ENCODE measurements around the gene BLOC1S1. TPM values are rescaled to one million over a fixed set of nuclear protein-coding genes. Genes with fewer than 3 reads are reported as not detected.

Gene BLOC1S1
- total RNA-seq, 1 experiment from 2014 or later: 118 TPM

DNA sequence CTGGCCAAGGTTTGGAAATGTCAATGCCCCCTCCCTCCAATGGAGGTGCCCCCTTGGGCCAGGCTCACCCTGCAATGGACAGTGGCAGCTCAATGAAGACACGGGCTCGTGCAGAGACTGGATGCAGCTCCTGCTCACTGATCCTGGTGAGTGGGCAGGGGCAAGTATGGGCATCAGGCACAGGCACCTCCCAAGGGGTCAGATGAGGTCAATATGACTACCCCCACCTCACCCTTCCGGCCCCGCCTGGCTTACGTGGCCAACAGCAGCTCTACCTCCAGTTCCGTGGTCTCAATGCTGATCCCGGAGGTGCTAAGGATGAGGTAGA is 21.7 kb upstream of the BLOC1S1 start:
- no peak for DNase-seq (ENCODE audit: low read depth)

- no peak for DNase-seq (ENCODE audit: low read depth)
These were observed 21.2 kb upstream of the BLOC1S1 start for GRCh38 chr12:55694651-55695050.

- DNase-seq (ENCODE audit: low read depth): no peak
These were observed 20.5 kb upstream of the BLOC1S1 start for GRCh38 chr12:55695349-55695748.

DNA sequence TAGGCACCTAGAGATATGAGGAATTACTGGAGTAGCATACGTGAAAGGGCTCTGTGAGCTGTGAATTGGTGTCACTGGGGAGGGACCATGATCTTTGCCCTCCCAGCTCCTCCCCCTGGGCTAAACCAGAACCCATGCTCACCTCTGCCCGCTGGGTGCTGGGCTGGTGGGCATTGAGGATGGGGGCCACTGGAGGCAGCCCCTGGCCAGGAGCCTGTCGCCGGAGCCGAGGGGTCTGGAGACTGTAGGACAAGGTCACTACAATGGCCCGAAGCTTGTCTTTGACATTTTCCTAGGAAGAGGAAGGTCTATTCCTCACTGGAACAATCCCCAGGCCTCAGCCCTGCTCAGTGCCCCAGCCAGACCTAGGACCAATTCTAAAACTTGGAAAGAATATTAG is 19.7 kb upstream of the BLOC1S1 start:
- no peak for DNase-seq (ENCODE audit: low read depth)

- DNase-seq (ENCODE audit: low read depth): no peak
These were observed 18.9 kb upstream of the BLOC1S1 start for GRCh38 chr12:55696796-55697462.

- no peak for DNase-seq (ENCODE audit: low read depth)
These were observed 18.2 kb upstream of the BLOC1S1 start for GRCh38 chr12:55697686-55698085.

DNA sequence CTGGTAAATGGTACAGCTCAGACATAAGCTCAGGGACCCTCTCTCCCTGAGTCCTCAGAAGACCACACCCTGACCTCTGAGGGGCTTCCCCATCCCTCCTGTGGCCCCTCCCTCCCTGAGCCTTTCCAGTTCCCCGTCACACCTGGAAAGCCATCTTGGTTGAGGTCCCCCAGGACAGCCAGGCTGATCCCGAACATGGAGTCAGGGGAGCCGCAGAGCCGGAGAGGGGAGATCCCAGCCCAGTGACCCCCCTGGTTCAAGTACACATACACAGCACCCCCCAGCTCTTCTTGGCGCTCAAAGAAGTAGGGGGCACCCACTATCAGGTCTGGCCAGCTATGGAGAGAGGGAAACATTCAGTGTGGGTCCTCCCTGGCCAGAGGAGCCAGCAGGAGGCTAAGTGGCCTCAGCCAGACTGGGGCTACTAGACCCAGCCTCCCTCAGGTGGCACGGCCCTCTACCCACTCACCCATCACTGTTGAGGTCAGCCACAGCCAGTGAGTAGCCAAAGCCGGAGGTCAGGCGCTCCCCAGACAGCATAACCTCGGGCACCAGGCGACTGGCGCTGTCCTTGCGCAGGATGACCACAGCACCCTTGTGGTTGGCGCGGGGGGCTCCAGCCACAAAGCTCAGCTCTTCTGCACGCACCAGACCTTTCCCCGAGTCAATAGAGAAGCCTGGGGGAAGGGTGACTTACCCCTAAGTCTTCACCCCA is 17.4 kb upstream of the BLOC1S1 start:
- no peak for DNase-seq (ENCODE audit: low read depth)

DNA sequence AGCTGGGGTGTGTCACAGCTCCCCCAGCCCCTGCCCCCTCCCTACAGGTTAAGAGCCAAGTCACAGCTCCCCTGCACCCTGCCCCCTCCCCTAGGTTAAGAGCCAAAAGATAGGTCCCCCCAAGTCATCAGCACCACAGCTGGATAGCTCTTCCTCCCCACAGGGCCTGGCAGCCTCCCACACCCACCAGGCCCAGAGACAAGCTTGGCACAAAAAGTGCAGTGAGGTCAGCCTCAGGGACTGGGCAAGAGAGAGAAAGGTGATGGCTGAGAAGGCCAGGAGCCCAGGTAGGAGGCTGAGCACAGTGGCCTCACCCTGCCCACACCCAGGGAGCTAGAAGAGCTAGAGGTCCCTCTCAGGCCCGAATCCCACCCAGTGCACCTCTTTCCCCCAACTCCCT is 16.9 kb upstream of the BLOC1S1 start:
- DNase-seq (ENCODE audit: low read depth): no peak

DNA sequence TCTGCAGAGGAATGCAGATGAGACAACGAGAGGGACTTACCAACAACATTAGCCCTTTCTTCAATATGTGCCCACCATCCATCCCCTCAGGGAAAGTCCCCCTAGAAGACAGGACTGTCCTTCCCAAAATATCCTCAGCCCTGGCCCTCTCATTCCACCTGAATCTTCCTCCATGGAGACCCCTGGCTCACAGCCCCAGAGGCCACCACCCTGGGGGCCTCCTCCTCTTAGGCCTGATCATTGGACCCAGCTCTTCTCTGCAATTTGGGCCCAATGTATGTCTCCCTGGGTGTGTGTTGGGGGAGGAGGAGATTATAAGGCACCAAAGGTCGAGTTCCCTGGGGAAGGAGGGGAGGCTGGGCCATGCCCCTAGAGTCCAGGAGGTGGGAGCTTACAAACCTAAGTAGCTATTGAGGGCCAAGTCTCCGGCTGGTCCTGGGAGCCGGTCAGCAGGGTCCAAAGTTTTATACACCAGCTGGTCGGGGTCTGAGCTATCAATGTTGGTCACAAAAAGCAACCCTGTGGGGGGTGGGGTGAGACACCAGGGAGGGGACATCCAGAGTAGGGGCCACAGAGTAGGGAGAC is 16.3 kb upstream of the BLOC1S1 start:
- DNase-seq (ENCODE audit: low read depth): no peak

DNA sequence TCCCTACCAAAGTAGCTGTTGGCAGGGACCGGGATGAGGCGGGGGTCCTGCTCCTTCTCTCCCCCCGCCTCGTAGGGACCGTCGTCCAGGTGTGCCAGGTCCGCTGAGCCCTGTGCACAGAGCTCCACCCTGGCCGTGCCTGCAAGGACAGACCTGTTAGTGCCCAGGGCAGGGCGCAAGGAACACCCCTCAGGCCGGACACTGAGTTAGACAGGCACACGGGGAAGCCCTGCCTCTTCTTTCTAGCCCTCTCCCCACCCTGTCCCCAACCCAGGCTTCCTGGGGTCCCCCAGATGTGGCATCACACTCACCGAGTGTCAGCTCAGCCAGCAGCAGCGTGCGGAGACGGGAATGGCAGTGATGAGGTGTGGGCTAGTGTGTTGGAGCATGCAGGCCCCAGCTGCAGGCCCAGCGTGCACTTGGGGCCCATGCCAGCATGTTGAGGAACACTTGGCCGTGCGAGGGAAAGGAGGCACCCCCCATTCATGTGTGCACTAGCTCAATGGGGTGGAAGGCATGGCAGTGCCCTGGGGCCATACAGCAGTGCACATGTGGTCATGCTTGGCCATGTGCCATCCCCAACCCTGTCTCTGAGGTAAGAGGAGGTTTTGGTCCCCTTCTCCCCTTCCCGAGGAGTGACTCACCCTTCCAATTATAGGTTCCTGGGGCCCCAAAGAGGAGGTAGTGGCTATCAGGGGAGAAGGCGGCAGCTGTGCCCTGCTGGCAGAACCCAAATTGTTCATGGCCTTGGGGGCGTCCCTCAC is 15.4 kb upstream of the BLOC1S1 start:
- DNase-seq (ENCODE audit: low read depth): peak; percentile 84

GRCh38 chr12:55702861-55703260 is 13.0 kb upstream of the BLOC1S1 start:
- no peak for DNase-seq (ENCODE audit: low read depth)

DNA sequence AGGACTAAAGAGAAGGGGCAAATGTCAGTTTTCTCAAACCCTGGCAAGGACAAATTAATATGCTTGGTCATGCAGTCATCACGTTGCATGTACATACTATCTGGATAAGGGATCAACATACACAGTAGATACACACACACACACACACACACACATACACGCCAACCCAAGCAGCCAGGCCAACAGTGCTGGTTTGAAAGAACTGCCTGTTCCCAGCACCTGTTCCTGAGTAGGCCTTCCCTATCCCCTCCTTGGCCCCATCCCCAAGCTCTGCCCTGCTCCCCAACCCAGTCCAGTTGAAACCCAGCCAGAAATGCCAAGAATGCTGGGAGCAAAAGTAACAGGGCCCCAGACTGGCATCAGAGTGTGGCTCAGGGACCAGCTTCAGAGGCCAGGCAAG is 12.6 kb upstream of the BLOC1S1 start:
- DNase-seq (ENCODE audit: low read depth): peak; percentile 91

- DNase-seq (ENCODE audit: low read depth): peak; percentile 99
These were observed 11.7 kb upstream of the BLOC1S1 start for GRCh38 chr12:55703901-55704761.

DNA sequence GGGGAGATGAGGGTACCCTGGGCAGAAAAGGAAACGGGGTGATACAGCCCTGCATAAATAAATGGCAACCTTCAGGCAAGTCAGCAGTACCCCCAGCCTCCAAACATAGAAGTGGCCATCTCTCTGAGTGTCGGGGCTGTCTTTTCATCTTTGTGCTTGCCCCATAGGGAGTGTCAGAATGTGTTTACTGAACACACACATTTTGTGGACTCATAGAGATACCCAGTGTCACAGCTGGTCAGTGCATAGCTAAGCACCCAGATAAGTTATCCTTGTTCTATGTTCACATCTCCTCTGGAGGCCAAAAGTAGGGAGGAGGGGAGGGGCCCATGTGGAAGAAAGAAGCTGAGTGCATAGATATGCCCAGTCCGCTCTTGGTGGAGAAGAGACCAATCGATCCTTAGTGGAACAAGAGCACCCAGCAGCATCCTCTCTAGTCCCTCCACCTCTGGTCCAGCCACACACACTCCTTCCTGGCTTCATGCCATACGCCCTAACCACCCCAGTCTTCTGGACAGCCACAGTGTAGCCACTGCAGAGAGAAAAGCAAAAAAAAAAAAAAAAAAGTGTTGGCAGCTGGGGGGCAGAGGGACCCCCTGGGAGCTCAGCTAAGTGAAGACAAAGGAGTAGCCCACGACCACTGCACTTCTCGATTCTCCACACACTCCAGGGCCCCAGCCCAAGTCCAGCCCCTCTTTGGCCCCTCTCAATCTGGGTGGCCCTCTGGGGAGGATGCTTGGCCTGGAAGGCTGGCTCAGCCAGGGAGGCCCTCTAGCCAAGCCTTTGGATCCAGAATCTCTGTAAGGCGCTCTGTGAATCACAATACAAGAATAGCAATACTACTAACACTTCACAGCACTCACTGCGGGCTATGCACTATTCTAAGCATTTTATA is 10.8 kb upstream of the BLOC1S1 start:
- no peak for DNase-seq (ENCODE audit: low read depth)

- peak; percentile 60 for DNase-seq (ENCODE audit: low read depth)
These were observed 10.0 kb upstream of the BLOC1S1 start for GRCh38 chr12:55705782-55706402.

DNA sequence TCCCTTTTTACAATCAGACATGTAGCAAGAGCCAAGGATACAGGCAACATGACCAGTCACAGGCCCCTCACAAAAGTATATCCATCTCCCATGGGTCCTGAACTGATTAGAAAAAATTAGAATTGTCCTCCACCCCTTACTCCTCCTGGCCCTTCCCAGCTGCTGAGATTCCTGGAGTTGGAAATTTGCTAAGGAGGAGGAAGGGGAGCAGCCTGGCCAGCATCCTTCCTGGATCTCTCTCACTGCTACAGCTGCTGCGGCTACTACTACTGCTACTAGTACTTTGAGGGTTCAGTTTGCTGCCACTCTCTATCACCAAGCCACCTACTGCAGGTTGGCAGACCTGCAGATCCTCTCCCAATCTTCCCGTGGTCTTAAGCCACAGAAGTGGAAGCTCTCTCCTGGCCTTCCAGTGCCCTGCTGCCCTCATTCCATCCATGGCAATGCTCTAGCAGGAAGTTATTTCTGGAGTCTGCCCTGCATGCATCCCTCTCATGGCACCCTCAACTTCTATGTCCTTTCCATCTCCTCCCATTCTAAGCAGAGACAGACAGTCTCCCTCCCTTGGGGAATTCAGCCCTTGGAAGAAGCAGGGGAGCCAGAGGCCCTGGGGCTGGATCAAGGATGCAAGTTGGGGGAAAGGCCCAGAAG is 9.2 kb upstream of the BLOC1S1 start:
- DNase-seq (ENCODE audit: low read depth): no peak

DNA sequence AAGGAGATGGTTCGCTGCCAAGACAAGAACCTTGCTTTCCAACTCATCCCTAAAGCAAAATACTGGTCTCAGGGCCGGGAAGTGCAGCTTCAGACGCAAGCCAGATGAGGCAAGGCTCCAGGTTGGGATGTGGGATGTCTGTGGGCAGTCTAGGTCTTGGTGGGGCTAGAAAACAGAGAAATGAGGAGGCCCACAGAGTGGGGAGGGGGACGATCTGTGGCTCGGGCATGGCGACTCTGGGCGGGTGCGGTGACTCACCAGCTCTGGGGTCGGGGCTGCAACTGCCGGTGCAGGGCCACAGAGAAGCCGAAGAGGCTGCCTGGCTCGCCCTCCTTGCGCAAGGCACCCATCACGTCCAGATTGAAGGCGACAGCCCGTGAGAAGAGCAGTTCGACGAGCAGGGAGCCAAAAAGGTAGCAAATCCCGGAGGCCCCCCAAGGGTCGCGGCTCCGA is 8.6 kb upstream of the BLOC1S1 start:
- DNase-seq (ENCODE audit: low read depth): peak; percentile 52

DNA sequence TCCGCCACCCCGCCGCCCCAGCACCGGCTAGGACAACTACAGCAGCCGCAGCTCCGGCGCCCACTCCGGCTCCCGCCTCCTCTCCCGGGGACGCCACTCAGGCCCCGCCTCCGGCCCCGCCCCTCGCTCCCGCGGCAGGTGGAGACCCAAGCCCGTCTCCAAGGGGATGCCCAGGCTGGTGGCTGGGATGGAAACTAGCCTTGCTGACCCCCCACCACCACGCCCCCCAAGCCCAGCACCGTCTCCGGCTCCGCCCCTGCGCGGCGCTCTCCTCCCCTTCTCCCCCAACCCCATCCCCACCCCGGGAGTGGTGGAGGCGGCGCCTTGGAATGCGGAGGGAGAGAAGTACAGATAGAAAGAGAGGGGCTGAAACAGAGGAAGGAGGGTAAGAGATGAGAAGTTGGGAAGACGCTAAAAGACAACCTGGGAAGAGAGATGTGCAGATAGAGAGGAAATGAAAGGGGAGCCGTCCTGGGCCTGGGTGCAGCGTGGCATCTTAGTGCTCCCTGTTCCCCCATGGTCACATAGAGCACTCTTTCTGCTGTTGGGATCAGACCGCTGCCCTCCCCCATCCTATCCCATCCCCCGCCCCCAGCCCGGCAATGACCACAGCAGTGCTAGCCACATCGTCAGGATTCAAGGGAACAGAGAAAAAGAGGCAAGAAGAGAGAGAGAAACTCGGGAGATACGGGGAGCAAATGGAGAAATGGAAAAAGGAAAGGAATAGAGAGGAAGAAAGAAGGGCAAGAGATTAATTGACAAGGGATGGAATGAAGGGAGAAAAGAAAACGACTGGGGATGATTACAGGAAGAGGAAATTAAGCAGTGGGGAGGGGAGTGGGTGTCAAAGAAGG is 7.8 kb upstream of the BLOC1S1 start, which contains the start of gene ITGA7:
TSS of gene ITGA7 (minus strand) at position 64 of the 854 bp plus-strand sequence. CDS start 222 bp downstream, outside the sequence.
- peak; percentile 83 for DNase-seq (ENCODE audit: low read depth)
